Suprapubic skin (tissue), 4 donors: ENCODE measurements around the gene PDCD5. TPM values are rescaled to one million over a fixed set of nuclear protein-coding genes. Genes with fewer than 3 reads are reported as not detected.

Experiments used
- DNase-seq, 2 donors: peaks; one replicate each; pipeline ENCODE4 v3.0.0-alpha.2; 2019; ENCODE audit warnings: low spot score in 2 of 2
- H3K27ac ChIP-seq: fragments of 200-600 bp; sonication (generic); one replicate; pipeline ENCODE4 v1.5.1; 2019
- H3K27me3 ChIP-seq: fragments of 200-600 bp; sonication (generic); one replicate; pipeline ENCODE4 v1.5.1; 2019
- H3K36me3 ChIP-seq: fragments of 200-600 bp; sonication (generic); one replicate; pipeline ENCODE4 v1.5.1; 2019
- H3K4me1 ChIP-seq: fragments of 200-600 bp; sonication (generic); one replicate; pipeline ENCODE4 v1.5.1; 2019
- H3K4me3 ChIP-seq: fragments of 200-600 bp; sonication (generic); one replicate; pipeline ENCODE4 v1.5.1; 2019; ENCODE audit warnings: mild to moderate bottlenecking
- H3K9me3 ChIP-seq: fragments of 200-600 bp; sonication (generic); one replicate; pipeline ENCODE4 v1.5.1; 2019
- EP300 ChIP-seq: sonication (generic); formaldehyde crosslinking; IDR thresholded peaks from one replicate; pipeline ENCODE4 v1.6.1; 2017; ENCODE audit warnings: antibody characterized with exemption
- POLR2A ChIP-seq, 2 donors: fragments of 450-650 bp; IDR thresholded peaks; one replicate each; pipeline ENCODE4 v1.6.1; 2017; ENCODE audit warnings: antibody characterized with exemption in 2 of 2, mild to moderate bottlenecking in 2 of 2, moderate library complexity in 2 of 2
- POLR2AphosphoS5 ChIP-seq, 3 donors: sonication (generic); formaldehyde crosslinking; IDR thresholded peaks; one replicate each; pipeline ENCODE4 v1.6.1; 2017; ENCODE audit warnings: antibody characterized with exemption in 3 of 3
- WGBS: methylation state at CpG from one replicate; pipeline ENCODE4 v1.1.5; 2018; 5-methylcytosine and 5-hydroxymethylcytosine counted together
- total RNA-seq, 4 donors: library from RNA; depleted of rRNA; stranded (reverse); fragments of >200 nt; gene quantifications; one replicate each; pipeline ENCODE4 v1.1.0, GENCODE V29; 2016
- TF ChIP-seq, protein P1 (sequence below), 2 donors: fragments of 200-600 bp in 1 of 2; fragments of 450-650 bp in 1 of 2; sonication (generic) in 1 of 2; IDR thresholded peaks; one replicate each; pipeline ENCODE4 v1.5.1; 2016 to 2019; ENCODE audit warnings: antibody characterized with exemption in 2 of 2, mild to moderate bottlenecking in 1 of 2, moderate library complexity in 1 of 2

PDCD5 gene
- total RNA-seq, 4 donors from 2014 or later = 60.1 to 93.0 (median 68.3) TPM

DNA sequence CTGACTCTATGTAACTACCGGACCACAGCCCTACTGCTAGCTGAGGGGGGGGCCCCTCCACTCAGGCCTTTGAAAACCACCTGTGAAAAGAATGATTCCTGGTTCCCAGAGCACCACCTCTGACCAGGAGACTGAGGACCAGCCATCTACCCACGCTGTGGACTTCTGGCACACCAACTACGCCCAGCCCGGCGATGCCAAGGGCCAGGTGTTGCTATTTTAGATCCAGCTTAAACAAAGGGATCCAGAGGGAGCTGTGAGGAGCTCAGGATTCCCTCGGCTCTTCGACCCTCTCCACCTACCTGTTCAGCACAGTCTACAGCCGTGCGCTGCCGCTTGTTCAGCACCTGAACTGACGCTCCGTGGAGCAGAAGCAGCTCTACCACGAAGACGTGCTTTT is 23.0 kb downstream of the PDCD5 start:
- Histone ChIP-seq H3K4me3 (no peak overlapping the region), H3K4me1 (no peaks in the 10 kb centered on the region), H3K27ac (no peak overlapping the region), H3K36me3 (peaks cover 76% of the 10 kb centered on the region), H3K9me3 (no peaks in the 10 kb centered on the region), H3K27me3 (no peaks in the 10 kb centered on the region)
- WGBS = 94% methylated on average over 14 of the region's 14 CpGs
- no peak for DNase-seq
- TF ChIP-seq POLR2AphosphoS5 (IDR thresholded peaks at IDR 0.05) (no peak), EP300 (no peak), POLR2A (IDR thresholded peaks at IDR 0.05) (no peak)
- TF ChIP-seq, protein P1, sequence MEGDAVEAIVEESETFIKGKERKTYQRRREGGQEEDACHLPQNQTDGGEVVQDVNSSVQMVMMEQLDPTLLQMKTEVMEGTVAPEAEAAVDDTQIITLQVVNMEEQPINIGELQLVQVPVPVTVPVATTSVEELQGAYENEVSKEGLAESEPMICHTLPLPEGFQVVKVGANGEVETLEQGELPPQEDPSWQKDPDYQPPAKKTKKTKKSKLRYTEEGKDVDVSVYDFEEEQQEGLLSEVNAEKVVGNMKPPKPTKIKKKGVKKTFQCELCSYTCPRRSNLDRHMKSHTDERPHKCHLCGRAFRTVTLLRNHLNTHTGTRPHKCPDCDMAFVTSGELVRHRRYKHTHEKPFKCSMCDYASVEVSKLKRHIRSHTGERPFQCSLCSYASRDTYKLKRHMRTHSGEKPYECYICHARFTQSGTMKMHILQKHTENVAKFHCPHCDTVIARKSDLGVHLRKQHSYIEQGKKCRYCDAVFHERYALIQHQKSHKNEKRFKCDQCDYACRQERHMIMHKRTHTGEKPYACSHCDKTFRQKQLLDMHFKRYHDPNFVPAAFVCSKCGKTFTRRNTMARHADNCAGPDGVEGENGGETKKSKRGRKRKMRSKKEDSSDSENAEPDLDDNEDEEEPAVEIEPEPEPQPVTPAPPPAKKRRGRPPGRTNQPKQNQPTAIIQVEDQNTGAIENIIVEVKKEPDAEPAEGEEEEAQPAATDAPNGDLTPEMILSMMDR (IDR thresholded peaks at IDR 0.05) = no peak

GRCh38 chr19:32605544-32605943 is 24.6 kb downstream of the PDCD5 start:
- 97% methylated on average over 14 of the region's 21 CpGs for WGBS
- H3K9me3 ChIP-seq = no peaks in the 10 kb centered on the region
- H3K27ac ChIP-seq = no peak overlapping the region
- TF ChIP-seq, protein P1 (IDR thresholded peaks at IDR 0.05) = no peak
- TF ChIP-seq POLR2AphosphoS5 (IDR thresholded peaks at IDR 0.05) = no peak
- no peaks in the 10 kb centered on the region for H3K4me1 ChIP-seq
- no peak overlapping the region for H3K4me3 ChIP-seq
- no peaks in the 10 kb centered on the region for H3K27me3 ChIP-seq
- H3K36me3 ChIP-seq = peaks cover 73% of the 10 kb centered on the region
- no peak for DNase-seq

GRCh38 chr19:32606289-32606688 is 25.3 kb downstream of the PDCD5 start:
- Histone ChIP-seq H3K9me3 (no peaks in the 10 kb centered on the region), H3K4me1 (no peaks in the 10 kb centered on the region), H3K27ac (no peak overlapping the region), H3K27me3 (no peaks in the 10 kb centered on the region), H3K36me3 (peaks cover 70% of the 10 kb centered on the region), H3K4me3 (no peak overlapping the region)
- DNase-seq = no peak
- TF ChIP-seq, protein P1 (IDR thresholded peaks at IDR 0.05) = no peak
- WGBS = 99% methylated on average over 13 of the region's 15 CpGs

- no peak for TF ChIP-seq POLR2A (IDR thresholded peaks at IDR 0.05)
- TF ChIP-seq, protein P1 (IDR thresholded peaks at IDR 0.05) = no peak
- TF ChIP-seq EP300 = no peak
- no peak for TF ChIP-seq POLR2AphosphoS5 (IDR thresholded peaks at IDR 0.05)
- DNase-seq = no peak
- H3K9me3 ChIP-seq = no peaks in the 10 kb centered on the region
- H3K4me1 ChIP-seq = no peaks in the 10 kb centered on the region
- 99% methylated on average over 10 of the region's 20 CpGs for WGBS
- no peak overlapping the region for H3K4me3 ChIP-seq
- H3K27me3 ChIP-seq = no peaks in the 10 kb centered on the region
- H3K27ac ChIP-seq = no peak overlapping the region
- H3K36me3 ChIP-seq = peaks cover 66% of the 10 kb centered on the region
These were observed 26.5 kb downstream of the PDCD5 start for GRCh38 chr19:32607479-32607878.

- TF ChIP-seq EP300 = no peak
- TF ChIP-seq POLR2AphosphoS5 (IDR thresholded peaks at IDR 0.05) = no peak
- TF ChIP-seq, protein P1 (IDR thresholded peaks at IDR 0.05) = no peak
- TF ChIP-seq POLR2A (IDR thresholded peaks at IDR 0.05) = no peak
- Histone ChIP-seq H3K27me3 (no peaks in the 10 kb centered on the region), H3K36me3 (peaks cover 67% of the 10 kb centered on the region), H3K4me3 (no peak overlapping the region), H3K4me1 (no peaks in the 10 kb centered on the region), H3K27ac (no peak overlapping the region), H3K9me3 (no peaks in the 10 kb centered on the region)
- DNase-seq = peak; percentile 16 to 24
- 84% methylated on average over 5 of the region's 5 CpGs for WGBS
These were observed 30.2 kb downstream of the PDCD5 start for GRCh38 chr19:32611161-32611560.
